Breast epithelium (tissue), 4 donors: ENCODE results near the gene ETFB. TPM values are rescaled to one million over a fixed set of nuclear protein-coding genes. Genes with fewer than 3 reads are reported as not detected.

Experiments used
- DNase-seq, 2 donors: peaks; one replicate each; pipeline ENCODE4 v3.0.0-alpha.2; 2019; ENCODE audit warnings: low spot score in 2 of 2
- H3K27ac ChIP-seq, 2 donors: fragments of 200-600 bp; sonication (generic) in 1 of 2; one replicate each; pipeline ENCODE4 v1.5.1; 2016 to 2019; ENCODE audit warnings: mild to moderate bottlenecking in 1 of 2
- H3K27me3 ChIP-seq, 2 donors: fragments of 200-600 bp; sonication (generic) in 1 of 2; one replicate each; pipeline versions ENCODE4 v1.5.1 to v1.6.0; 2017 to 2019; ENCODE audit warnings: control low read depth in 1 of 2, mild to moderate bottlenecking in 1 of 2
- H3K36me3 ChIP-seq: fragments of 200-600 bp; one replicate; pipeline ENCODE4 v1.5.1; 2019
- H3K4me1 ChIP-seq, 2 donors: fragments of 200-600 bp; sonication (generic); one replicate each; pipeline ENCODE4 v1.5.1; 2016 to 2019; ENCODE audit warnings: control low read depth in 1 of 2
- H3K4me3 ChIP-seq, 3 donors: fragments of 200-600 bp; sonication (generic); 1 replicate in 2 of 3; 2 replicates in 1 of 3; pipeline ENCODE4 v1.5.1; 2016 to 2019; ENCODE audit warnings: mild to moderate bottlenecking in 3 of 3, moderate library complexity in 2 of 3
- H3K9me3 ChIP-seq, 2 donors: fragments of 200-600 bp; sonication (generic) in 1 of 2; one replicate each; pipeline ENCODE4 v1.5.1; 2016 to 2019; ENCODE audit warnings: control low read depth in 1 of 2
- POLR2A ChIP-seq: fragments of 450-650 bp; IDR thresholded peaks from one replicate; pipeline ENCODE4 v1.6.1; 2016; ENCODE audit warnings: antibody characterized with exemption, mild to moderate bottlenecking, moderate library complexity
- POLR2AphosphoS5 ChIP-seq, 3 donors: sonication (generic); formaldehyde crosslinking; IDR thresholded peaks; one replicate each; pipeline ENCODE4 v1.6.1; 2017; ENCODE audit warnings: antibody characterized with exemption in 3 of 3
- intact Hi-C: fragments of 100-400 bp; cut with DNase I; formaldehyde crosslinking; loops from one replicate; pipeline ENCODE4 v1.15.1; 2023; ENCODE audit warnings: low total_unique reads
- total RNA-seq, 3 donors: library from RNA; depleted of rRNA; stranded (reverse); fragments of >200 nt; gene quantifications; one replicate each; pipeline ENCODE4 v1.1.0, GENCODE V29; 2016
- TF ChIP-seq, protein P1 (sequence below), 3 donors: fragments of 450-650 bp; IDR thresholded peaks; one replicate each; pipeline ENCODE4 v1.5.1; 2016 to 2017; ENCODE audit warnings: antibody characterized with exemption in 3 of 3, mild to moderate bottlenecking in 3 of 3, moderate library complexity in 3 of 3

Gene ETFB
- total RNA-seq, 3 donors from 2014 or later: 60.7 to 214 (median 88.5) TPM

DNA sequence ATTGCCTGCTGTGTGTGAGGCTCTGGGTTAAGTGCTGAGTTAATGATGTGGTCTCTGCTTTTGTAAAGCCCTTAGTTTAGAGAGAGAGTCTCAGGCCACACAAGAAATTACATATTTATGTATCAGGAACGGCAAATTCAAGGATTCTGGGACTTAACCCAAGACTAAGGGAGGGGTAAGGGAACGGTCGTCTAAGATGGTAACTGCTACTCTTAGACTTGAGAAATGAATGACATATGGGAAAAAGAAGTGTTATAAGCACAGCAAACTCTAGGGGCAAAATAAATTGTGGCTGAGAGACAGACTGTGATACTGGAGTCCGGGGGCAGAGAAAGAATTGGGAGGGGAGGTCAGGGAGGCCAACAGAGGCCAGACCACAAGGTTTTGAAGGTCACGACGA lies 34.5 kb downstream of the ETFB start:
- Histone ChIP-seq H3K27me3 (peaks cover 6 to 44% of the 10 kb centered on the region in 2 donors), H3K9me3 (no peaks in the 10 kb centered on the region), H3K36me3 (no peaks in the 10 kb centered on the region), H3K4me3 (no peak overlapping the region), H3K4me1 (peaks cover 0 to 8% of the 10 kb centered on the region in 2 donors), H3K27ac (no peak overlapping the region)
- TF ChIP-seq POLR2AphosphoS5 (IDR thresholded peaks at IDR 0.05): no peak
- no peak for TF ChIP-seq POLR2A
- TF ChIP-seq, protein P1, sequence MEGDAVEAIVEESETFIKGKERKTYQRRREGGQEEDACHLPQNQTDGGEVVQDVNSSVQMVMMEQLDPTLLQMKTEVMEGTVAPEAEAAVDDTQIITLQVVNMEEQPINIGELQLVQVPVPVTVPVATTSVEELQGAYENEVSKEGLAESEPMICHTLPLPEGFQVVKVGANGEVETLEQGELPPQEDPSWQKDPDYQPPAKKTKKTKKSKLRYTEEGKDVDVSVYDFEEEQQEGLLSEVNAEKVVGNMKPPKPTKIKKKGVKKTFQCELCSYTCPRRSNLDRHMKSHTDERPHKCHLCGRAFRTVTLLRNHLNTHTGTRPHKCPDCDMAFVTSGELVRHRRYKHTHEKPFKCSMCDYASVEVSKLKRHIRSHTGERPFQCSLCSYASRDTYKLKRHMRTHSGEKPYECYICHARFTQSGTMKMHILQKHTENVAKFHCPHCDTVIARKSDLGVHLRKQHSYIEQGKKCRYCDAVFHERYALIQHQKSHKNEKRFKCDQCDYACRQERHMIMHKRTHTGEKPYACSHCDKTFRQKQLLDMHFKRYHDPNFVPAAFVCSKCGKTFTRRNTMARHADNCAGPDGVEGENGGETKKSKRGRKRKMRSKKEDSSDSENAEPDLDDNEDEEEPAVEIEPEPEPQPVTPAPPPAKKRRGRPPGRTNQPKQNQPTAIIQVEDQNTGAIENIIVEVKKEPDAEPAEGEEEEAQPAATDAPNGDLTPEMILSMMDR (IDR thresholded peaks at IDR 0.05): no peak
- intact Hi-C loops: no loop called here
- DNase-seq: no peak

DNA sequence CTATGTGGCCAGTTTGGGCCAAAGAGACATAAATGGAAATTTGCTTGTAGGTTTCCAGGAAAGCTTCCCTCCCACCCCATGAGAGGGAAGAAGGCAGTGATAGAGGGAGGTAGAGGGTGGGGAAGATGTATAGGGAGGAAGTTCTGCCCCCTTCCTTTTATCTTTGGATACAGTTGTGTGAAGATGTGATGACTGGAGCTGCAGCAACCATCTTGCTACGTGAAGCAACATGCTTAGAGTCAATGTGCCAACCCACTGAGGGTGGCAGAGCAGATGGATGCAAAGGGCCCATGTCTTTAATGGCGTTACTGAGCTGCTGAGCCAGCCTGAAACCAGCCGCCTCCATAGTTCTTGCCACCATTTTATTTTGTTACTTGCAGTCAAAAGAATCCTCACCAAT lies 35.0 kb downstream of the ETFB start:
- no peaks in the 10 kb centered on the region for H3K9me3 ChIP-seq
- intact Hi-C loops: no loop called here
- peaks cover 6 to 49% of the 10 kb centered on the region in 2 donors for H3K27me3 ChIP-seq
- no peak overlapping the region for H3K4me3 ChIP-seq
- no peak for TF ChIP-seq POLR2A
- no peak overlapping the region for H3K27ac ChIP-seq
- H3K4me1 ChIP-seq: peaks cover 0 to 8% of the 10 kb centered on the region in 2 donors
- no peaks in the 10 kb centered on the region for H3K36me3 ChIP-seq
- no peak for DNase-seq

DNA sequence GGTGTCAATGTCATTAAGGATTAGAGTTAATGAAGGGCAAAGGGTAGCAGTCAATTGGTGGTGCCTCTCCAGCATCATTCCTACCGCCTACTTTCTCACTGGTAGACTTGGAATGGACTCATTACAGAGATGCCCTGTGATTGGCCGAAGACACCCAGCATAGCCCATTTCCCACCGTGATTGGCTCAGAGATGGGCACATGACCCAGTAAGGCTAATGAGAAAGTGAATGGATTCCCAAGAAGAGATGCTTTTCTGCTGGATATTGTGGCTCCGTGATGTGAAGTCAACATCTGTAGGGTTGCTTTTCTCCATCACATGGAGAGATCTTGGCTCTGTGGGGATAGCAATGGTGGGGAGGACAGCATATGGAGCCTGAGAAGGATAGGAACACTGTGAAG lies 35.8 kb downstream of the ETFB start:
- Histone ChIP-seq H3K27me3 (peaks cover 6 to 54% of the 10 kb centered on the region in 2 donors), H3K9me3 (no peaks in the 10 kb centered on the region), H3K36me3 (no peaks in the 10 kb centered on the region), H3K4me3 (no peak overlapping the region), H3K27ac (no peak overlapping the region), H3K4me1 (peaks cover 0 to 8% of the 10 kb centered on the region in 2 donors)
- intact Hi-C loops: no loop called here
- TF ChIP-seq, protein P1 (IDR thresholded peaks at IDR 0.05): no peak
- TF ChIP-seq POLR2AphosphoS5 (IDR thresholded peaks at IDR 0.05): no peak
- no peak for TF ChIP-seq POLR2A
- DNase-seq: no peak

DNA sequence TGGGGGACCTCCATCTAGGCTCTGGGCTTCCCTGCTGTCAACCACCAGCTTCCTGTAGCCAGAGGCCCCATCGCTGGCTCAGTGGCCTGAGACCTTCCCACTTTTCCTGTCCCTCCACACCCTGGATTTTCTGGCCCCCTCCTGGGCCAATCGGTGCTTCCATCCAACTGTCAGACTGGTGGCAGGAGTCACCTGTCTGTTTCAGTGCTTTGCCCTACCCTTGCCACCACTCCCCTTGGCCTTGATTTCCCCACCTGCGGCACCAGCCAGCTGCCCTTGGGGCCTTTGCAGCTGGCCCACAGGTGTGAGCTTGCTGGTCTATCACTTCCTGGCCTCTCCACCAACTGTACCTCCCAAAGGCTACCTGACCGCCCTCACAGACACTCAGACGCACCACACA lies 36.8 kb downstream of the ETFB start:
- intact Hi-C loops: no loop called here
- H3K27ac ChIP-seq: no peak overlapping the region
- H3K9me3 ChIP-seq: no peaks in the 10 kb centered on the region
- H3K27me3 ChIP-seq: peaks cover 6 to 56% of the 10 kb centered on the region in 2 donors
- TF ChIP-seq POLR2AphosphoS5 (IDR thresholded peaks at IDR 0.05) (no peak), POLR2A (no peak)
- TF ChIP-seq, protein P1 (IDR thresholded peaks at IDR 0.05): no peak
- H3K36me3 ChIP-seq: no peaks in the 10 kb centered on the region
- DNase-seq: no peak
- no peak overlapping the region for H3K4me3 ChIP-seq
- H3K4me1 ChIP-seq: peaks cover 0 to 8% of the 10 kb centered on the region in 2 donors

DNA sequence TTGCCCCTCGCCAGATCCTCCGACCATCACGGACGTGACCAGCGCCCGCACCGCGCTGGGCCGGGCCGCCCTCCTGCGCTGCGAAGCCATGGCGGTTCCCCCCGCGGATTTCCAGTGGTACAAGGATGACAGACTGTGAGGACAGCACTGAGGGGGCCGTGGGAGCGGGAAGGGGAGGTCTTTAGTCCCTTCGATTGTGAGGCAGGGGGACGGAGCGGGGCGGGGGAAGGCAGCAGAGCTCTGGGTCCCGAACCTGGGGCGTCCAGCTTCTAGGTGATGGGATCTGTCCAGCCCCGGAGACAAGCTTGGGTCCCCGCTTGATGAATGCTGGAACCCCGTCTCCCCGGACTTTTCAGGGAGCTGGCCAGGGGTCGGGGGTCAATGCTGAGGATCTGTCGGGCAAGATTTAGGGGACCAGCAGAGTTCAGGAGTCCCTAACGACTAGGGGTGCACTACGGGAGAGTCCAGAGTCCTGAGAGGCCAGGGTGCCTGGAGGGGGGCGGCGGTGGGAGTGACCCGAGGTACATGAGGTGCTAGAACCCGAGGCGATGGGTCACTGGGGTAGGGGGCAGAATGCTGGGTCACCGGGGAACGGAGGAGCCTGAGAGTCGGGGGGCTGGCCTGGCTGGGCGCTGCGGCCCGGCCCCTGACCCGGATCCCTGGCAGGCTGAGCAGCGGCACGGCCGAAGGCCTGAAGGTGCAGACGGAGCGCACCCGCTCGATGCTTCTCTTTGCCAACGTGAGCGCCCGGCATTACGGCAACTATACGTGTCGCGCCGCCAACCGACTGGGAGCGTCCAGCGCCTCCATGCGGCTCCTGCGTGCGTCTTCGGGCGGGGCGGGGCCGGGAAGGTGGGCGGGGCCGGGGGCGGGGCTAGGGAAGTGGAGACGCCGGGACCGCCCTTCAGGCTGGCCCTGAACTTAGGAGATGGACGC lies 38.9 kb downstream of the ETFB start:
- intact Hi-C loops: no loop called here
- no peak overlapping the region for H3K27ac ChIP-seq
- DNase-seq: peak in 1 of 2 donors; percentile 50
- peak overlapping the region in 2 of 3 donors; percentile 15 to 58 for H3K4me3 ChIP-seq
- TF ChIP-seq, protein P1 (IDR thresholded peaks at IDR 0.05): no peak
- TF ChIP-seq POLR2AphosphoS5 (IDR thresholded peaks at IDR 0.05) (no peak), POLR2A (no peak)
- peaks cover 0 to 8% of the 10 kb centered on the region in 2 donors for H3K4me1 ChIP-seq
- H3K27me3 ChIP-seq: peaks cover 6 to 75% of the 10 kb centered on the region in 2 donors
- H3K36me3 ChIP-seq: no peaks in the 10 kb centered on the region
- no peaks in the 10 kb centered on the region for H3K9me3 ChIP-seq
